GM12878 (cell line): ENCODE results near the gene TARBP2. TPM values are rescaled to one million over a fixed set of nuclear protein-coding genes. Genes with fewer than 3 reads are reported as not detected.

ENCODE experiments used
- ATAC-seq: fragments of 200-7000 bp; cut with Tn5 transposase; 3 replicates; pipeline ENCODE4 v1.9.1; 2020; ENCODE audit warnings: mild to moderate bottlenecking, moderate library complexity
- BruUV-seq: library from RNA; stranded (reverse); fragments of 400-500 nt; replicated peaks from 2 replicates; lab custom pipeline; 2021; lab: Mats Ljungman, UMichigan
- CTCF ChIA-PET: fragments of 300-600 bp; sonication (Branson Sonifier 250); formaldehyde crosslinking; extraction: SDS; loops from one replicate; lab custom pipeline; 2021; ENCODE audit warnings: inconsistent platforms; lab: Yijun Ruan, JAX
- POLR2A ChIA-PET: fragments of 350-600 bp; formaldehyde crosslinking; extraction: SDS; loops from one replicate; lab custom pipeline; 2021; ENCODE audit warnings: inconsistent platforms; lab: Charles Lee
- RAD21 ChIA-PET: fragments of 300-600 bp; sonication (Branson Sonifier 250); formaldehyde crosslinking; loops from one replicate; lab custom pipeline; 2023; ENCODE audit warnings: antibody characterized with exemption; ENCODE audit not compliant: unreplicated experiment; lab: Charles Lee
- SMC1A ChIA-PET: fragments of 300-600 bp; sonication (Branson Sonifier 250); formaldehyde crosslinking; loops from one replicate; lab custom pipeline; 2023; ENCODE audit not compliant: unreplicated experiment, uncharacterized antibody; lab: Charles Lee
- DNase-seq: peaks from one replicate; pipeline ENCODE4 v3.0.0-alpha.2; 2011; ENCODE audit warnings: low read depth, low spot score
- FAIRE-seq: peaks from 3 replicates; lab custom pipeline; 2011; peaks lifted over from hg19 to GRCh38; lab: Jason Lieb, UNC
- H2AFZ ChIP-seq: 2 replicates; pipeline ENCODE4 v1.6.0; 2011; ENCODE audit warnings: low read depth, low read length, control low read depth; ENCODE audit not compliant: control insufficient read depth
- H3K27ac ChIP-seq: 2 replicates; pipeline ENCODE4 v1.5.1; 2011; ENCODE audit warnings: control low read depth; ENCODE audit not compliant: control insufficient read depth, insufficient read depth
- H3K27me3 ChIP-seq, 2 experiments: replicated peaks in 1 of 2; 2 replicates each; pipeline versions ENCODE4 v1.6.0 to v1.6.1; 2011; ENCODE audit warnings: low read length in 1 of 2; ENCODE audit not compliant: control insufficient read depth in 2 of 2, insufficient read depth in 2 of 2
- H3K36me3 ChIP-seq, 2 experiments: 2 replicates each; pipeline ENCODE4 v1.5.1; 2011; ENCODE audit warnings: low read length in 1 of 2; ENCODE audit not compliant: control insufficient read depth in 2 of 2, insufficient read depth in 2 of 2
- H3K4me1 ChIP-seq: 2 replicates; pipeline ENCODE4 v1.6.1; 2011; ENCODE audit warnings: mild to moderate bottlenecking, low read length, moderate library complexity, mixed read lengths; ENCODE audit not compliant: control insufficient read depth, insufficient read depth
- H3K4me2 ChIP-seq: 2 replicates; pipeline ENCODE4 v1.6.0; 2011; ENCODE audit warnings: control low read depth; ENCODE audit not compliant: control insufficient read depth, insufficient read depth
- H3K4me3 ChIP-seq: fragments of 200-600 bp; sonication (generic); 2 replicates; pipeline ENCODE4 v1.5.1; 2016
- H3K79me2 ChIP-seq: 2 replicates; pipeline ENCODE4 v1.6.0; 2011; ENCODE audit warnings: low read length; ENCODE audit not compliant: control insufficient read depth, insufficient read depth
- H3K9ac ChIP-seq: 2 replicates; pipeline ENCODE4 v1.8.0; 2011; ENCODE audit warnings: low read length, control low read depth, mixed read lengths; ENCODE audit not compliant: control insufficient read depth, insufficient read depth
- H3K9me3 ChIP-seq: replicated peaks from 3 replicates; pipeline ENCODE4 v1.5.1; 2011; ENCODE audit warnings: mild to moderate bottlenecking, low read length; ENCODE audit not compliant: control insufficient read depth, insufficient read depth
- H4K20me1 ChIP-seq: 2 replicates; pipeline ENCODE4 v1.6.0; 2011; ENCODE audit not compliant: control insufficient read depth, insufficient read depth
- BACH1 ChIP-seq: fragments of 450-650 bp; IDR thresholded peaks from 2 replicates; pipeline ENCODE4 v1.6.1; 2017; ENCODE audit warnings: mild to moderate bottlenecking, borderline replicate concordance
- CBFB ChIP-seq: IDR thresholded peaks from 2 replicates; pipeline ENCODE4 v1.6.1; 2016; ENCODE audit warnings: antibody characterized with exemption, low read depth
- CHD1 ChIP-seq: IDR thresholded peaks from 2 replicates; pipeline ENCODE4 v1.6.1; 2012; ENCODE audit warnings: low read depth, low read length, improper control_type of control experiment
- RUNX3 ChIP-seq: IDR thresholded peaks from 2 replicates; pipeline ENCODE4 v1.6.1; 2012; ENCODE audit warnings: low read length, inconsistent platforms
- SIN3A ChIP-seq: IDR thresholded peaks from 2 replicates; pipeline ENCODE4 v1.6.1; 2012; ENCODE audit warnings: low read depth, low read length, improper control_type of control experiment
- SPI1 ChIP-seq: IDR thresholded peaks from 2 replicates; pipeline ENCODE4 v1.6.1; 2011; ENCODE audit warnings: low read depth, mild to moderate bottlenecking, low read length, moderate library complexity, borderline replicate concordance; ENCODE audit not compliant: insufficient read depth
- ZNF24 ChIP-seq: fragments of 450-650 bp; IDR thresholded peaks from 2 replicates; pipeline ENCODE4 v1.6.1; 2017; ENCODE audit warnings: antibody characterized with exemption, mild to moderate bottlenecking
- WGBS: methylation state at CpG from one replicate; pipeline ENCODE4 v1.1.6; 2016; ENCODE audit warnings: low lambda C conversion rate; ENCODE audit not compliant: insufficient replicate concordance, insufficient coverage; ENCODE audit errors: missing lambda C conversion rate; 5-methylcytosine and 5-hydroxymethylcytosine counted together
- in situ Hi-C: fragments of 300-500 bp; cut with MboI; formaldehyde crosslinking; loops from 9 replicates; pipeline ENCODE4 v1.14.3; 2018; ENCODE audit warnings: mixed read lengths
- intact Hi-C: fragments of 100-400 bp; cut with micrococcal nuclease; formaldehyde crosslinking; loops from one replicate; pipeline ENCODE4 v1.14.2; 2022; ENCODE audit not compliant: unreplicated experiment
- polyA plus RNA-seq, 11 experiments: library from polyadenylated mRNA; depleted of rRNA in 4 of 11; unstranded in 6 of 11; stranded (reverse) in 5 of 11; fragments of >200 nt; fragmentation: Nextera tagmentation in 4 of 11; fragmentation: Illumina TruSeq in 1 of 11; extraction: Ambion mirVana in 4 of 11; extraction: Trizol in 1 of 11; gene quantifications; 1 replicate in 1 of 11; 2 replicates in 10 of 11; pipeline versions ENCODE4 v1.2.1 to v1.2.3, GENCODE V29; 2011 to 2016; ENCODE audit warnings: inconsistent platforms in 2 of 11, missing spikeins in 2 of 11, low read depth in 1 of 11
- total RNA-seq, 4 experiments: library from RNA; depleted of rRNA in 3 of 4; stranded (reverse); fragments of >200 nt in 3 of 4; fragmentation: Illumina TruSeq in 1 of 4; extraction: Trizol in 1 of 4; gene quantifications; 2 replicates each; pipeline versions ENCODE4 v1.2.1 to v1.2.3, GENCODE V29; 2013 to 2021
- TF ChIP-seq, protein P1 (sequence below): fragments of 450-650 bp; IDR thresholded peaks from 2 replicates; pipeline ENCODE4 v1.6.1; 2016; ENCODE audit warnings: mild to moderate bottlenecking
- TF ChIP-seq, protein P2 (sequence below): fragments of 150-350 bp; IDR thresholded peaks from 2 replicates; pipeline ENCODE4 v1.6.1; 2016; ENCODE audit warnings: low read depth, low read length
- TF ChIP-seq, protein P3 (sequence below): fragments of 450-650 bp; IDR thresholded peaks from 2 replicates; pipeline ENCODE4 v1.6.1; 2016; ENCODE audit warnings: mild to moderate bottlenecking, moderate library complexity, borderline replicate concordance

Gene TARBP2
- total and polyA plus RNA-seq, 10 of the 15 experiments (the other 5 are each of a cell fraction or from before 2014, with no cell fraction given): 5.5 to 60.1 (median 36.8) TPM

DNA sequence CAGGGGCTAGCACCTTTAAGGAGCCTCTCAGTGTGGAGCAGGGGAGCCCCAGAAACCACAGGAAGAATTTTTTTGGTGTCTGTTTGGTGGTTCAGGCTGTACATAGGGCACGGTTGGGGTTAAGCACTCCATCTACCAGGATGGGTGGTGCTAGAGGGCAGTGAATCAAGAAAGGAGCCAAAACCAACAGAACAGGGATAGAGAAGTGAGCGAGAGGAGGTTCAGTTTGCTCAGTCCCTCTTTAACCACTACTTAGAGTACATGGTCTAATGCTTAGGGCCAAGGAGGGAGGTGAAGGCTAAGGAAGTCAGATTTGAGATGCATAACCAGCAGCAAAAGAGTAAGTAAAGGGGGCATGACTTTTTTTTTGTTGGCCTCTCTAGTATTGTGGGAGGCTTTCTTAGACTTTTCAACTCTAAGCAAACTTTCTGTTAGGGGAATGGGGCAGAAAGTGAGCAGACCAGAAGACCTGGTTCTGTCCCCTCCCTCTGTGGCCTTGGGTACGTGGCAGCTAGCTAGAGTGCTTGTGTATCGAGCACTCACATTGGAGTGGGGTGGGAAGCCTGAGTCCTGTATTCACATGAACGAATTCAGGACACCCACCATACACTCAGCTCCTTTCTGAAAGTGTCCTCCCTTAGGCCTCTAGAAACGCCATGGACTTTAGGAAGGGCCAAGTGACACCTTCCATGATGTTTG, 12.8 kb downstream of the TARBP2 start (continued):
- TF ChIP-seq SPI1: no peak

DNA sequence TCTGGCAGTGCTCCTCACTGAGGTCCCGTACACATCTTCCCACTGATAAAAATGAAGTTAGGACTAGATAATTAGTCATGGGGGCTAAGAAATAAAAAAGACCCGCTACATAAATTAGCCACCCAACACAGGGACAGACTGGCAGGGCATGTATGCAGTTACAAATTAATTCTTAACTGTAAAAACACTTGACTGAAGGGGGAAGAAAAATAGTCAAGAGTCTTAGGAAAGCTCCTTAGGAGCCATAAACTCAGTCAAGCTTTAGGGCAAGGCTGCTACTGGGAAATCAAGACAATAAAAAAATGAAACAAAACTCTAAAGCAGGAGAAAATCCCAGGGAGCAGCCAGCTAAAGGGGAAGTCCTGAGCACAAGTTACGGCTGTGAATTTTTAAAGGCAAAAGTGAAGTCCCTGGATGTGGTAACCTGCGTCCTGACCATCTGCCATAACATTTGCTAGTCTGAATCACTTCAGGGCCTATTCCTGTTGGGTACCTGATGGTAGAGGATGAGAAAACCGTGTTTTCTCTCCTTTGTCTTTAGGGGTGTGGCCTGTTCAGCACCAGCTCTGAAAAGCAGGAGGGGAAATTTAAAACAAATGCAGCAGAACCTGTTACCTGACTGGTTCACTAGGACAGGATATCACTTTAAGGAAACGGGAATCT, 13.7 kb downstream of the TARBP2 start:
- ChIA-PET CTCF (no interaction called here), POLR2A (interaction anchor here (0.5 kb wide), 1 partner anchor 398 kb away, joined by 5 read pairs; no protein-coding TSS in a partner anchor), SMC1A (no interaction called here), RAD21 (no interaction called here)
- WGBS: 80% methylated on average over 6 of the region's 6 CpGs
- H3K27me3 ChIP-seq: no peaks in the 10 kb centered on the region
- intact Hi-C loops: no loop called here
- no peaks in the 10 kb centered on the region for H3K79me2 ChIP-seq
- H3K4me3 ChIP-seq: no peak overlapping the region
- TF ChIP-seq, protein P1, sequence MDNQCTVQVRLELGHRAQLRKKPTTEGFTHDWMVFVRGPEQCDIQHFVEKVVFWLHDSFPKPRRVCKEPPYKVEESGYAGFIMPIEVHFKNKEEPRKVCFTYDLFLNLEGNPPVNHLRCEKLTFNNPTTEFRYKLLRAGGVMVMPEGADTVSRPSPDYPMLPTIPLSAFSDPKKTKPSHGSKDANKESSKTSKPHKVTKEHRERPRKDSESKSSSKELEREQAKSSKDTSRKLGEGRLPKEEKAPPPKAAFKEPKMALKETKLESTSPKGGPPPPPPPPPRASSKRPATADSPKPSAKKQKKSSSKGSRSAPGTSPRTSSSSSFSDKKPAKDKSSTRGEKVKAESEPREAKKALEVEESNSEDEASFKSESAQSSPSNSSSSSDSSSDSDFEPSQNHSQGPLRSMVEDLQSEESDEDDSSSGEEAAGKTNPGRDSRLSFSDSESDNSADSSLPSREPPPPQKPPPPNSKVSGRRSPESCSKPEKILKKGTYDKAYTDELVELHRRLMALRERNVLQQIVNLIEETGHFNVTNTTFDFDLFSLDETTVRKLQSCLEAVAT: no peak
- TF ChIP-seq SIN3A: no peak
- no peak for TF ChIP-seq CBFB
- no peak for TF ChIP-seq RUNX3
- no peak for TF ChIP-seq CHD1
- no peak for TF ChIP-seq BACH1
- TF ChIP-seq, protein P2, sequence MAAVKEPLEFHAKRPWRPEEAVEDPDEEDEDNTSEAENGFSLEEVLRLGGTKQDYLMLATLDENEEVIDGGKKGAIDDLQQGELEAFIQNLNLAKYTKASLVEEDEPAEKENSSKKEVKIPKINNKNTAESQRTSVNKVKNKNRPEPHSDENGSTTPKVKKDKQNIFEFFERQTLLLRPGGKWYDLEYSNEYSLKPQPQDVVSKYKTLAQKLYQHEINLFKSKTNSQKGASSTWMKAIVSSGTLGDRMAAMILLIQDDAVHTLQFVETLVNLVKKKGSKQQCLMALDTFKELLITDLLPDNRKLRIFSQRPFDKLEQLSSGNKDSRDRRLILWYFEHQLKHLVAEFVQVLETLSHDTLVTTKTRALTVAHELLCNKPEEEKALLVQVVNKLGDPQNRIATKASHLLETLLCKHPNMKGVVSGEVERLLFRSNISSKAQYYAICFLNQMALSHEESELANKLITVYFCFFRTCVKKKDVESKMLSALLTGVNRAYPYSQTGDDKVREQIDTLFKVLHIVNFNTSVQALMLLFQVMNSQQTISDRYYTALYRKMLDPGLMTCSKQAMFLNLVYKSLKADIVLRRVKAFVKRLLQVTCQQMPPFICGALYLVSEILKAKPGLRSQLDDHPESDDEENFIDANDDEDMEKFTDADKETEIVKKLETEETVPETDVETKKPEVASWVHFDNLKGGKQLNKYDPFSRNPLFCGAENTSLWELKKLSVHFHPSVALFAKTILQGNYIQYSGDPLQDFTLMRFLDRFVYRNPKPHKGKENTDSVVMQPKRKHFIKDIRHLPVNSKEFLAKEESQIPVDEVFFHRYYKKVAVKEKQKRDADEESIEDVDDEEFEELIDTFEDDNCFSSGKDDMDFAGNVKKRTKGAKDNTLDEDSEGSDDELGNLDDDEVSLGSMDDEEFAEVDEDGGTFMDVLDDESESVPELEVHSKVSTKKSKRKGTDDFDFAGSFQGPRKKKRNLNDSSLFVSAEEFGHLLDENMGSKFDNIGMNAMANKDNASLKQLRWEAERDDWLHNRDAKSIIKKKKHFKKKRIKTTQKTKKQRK: no peak
- TF ChIP-seq, protein P3, sequence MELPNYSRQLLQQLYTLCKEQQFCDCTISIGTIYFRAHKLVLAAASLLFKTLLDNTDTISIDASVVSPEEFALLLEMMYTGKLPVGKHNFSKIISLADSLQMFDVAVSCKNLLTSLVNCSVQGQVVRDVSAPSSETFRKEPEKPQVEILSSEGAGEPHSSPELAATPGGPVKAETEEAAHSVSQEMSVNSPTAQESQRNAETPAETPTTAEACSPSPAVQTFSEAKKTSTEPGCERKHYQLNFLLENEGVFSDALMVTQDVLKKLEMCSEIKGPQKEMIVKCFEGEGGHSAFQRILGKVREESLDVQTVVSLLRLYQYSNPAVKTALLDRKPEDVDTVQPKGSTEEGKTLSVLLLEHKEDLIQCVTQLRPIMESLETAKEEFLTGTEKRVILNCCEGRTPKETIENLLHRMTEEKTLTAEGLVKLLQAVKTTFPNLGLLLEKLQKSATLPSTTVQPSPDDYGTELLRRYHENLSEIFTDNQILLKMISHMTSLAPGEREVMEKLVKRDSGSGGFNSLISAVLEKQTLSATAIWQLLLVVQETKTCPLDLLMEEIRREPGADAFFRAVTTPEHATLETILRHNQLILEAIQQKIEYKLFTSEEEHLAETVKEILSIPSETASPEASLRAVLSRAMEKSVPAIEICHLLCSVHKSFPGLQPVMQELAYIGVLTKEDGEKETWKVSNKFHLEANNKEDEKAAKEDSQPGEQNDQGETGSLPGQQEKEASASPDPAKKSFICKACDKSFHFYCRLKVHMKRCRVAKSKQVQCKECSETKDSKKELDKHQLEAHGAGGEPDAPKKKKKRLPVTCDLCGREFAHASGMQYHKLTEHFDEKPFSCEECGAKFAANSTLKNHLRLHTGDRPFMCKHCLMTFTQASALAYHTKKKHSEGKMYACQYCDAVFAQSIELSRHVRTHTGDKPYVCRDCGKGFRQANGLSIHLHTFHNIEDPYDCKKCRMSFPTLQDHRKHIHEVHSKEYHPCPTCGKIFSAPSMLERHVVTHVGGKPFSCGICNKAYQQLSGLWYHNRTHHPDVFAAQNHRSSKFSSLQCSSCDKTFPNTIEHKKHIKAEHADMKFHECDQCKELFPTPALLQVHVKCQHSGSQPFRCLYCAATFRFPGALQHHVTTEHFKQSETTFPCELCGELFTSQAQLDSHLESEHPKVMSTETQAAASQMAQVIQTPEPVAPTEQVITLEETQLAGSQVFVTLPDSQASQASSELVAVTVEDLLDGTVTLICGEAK: no peak
- no peak for TF ChIP-seq ZNF24
- no TSS peak for BruUV-seq
- no peak for FAIRE-seq
- H3K9me3 ChIP-seq: no peaks in the 10 kb centered on the region
- H3K9ac ChIP-seq: no peak overlapping the region
- H3K36me3 ChIP-seq: peaks cover 11 to 21% of the 10 kb centered on the region in 2 experiments; a peak in 3 of 4 replicates
- no peak overlapping the region for H3K27ac ChIP-seq
- no peaks in the 10 kb centered on the region for H4K20me1 ChIP-seq
- H2AFZ ChIP-seq: no peak overlapping the region
- in situ Hi-C loops: no loop called here
- H3K4me2 ChIP-seq: no peak overlapping the region
- H3K4me1 ChIP-seq: no peaks in the 10 kb centered on the region
- no peak for ATAC-seq
- no peak for DNase-seq
